K562 (cell line): ENCODE measurements around the gene C4orf51. TPM values are rescaled to one million over a fixed set of nuclear protein-coding genes. Genes with fewer than 3 reads are reported as not detected.

ENCODE experiments used
- MTA3 ChIP-seq: fragments of 450-650 bp; formaldehyde crosslinking; IDR thresholded peaks from 2 replicates; pipeline ENCODE4 v1.6.1; 2017; ENCODE audit warnings: mild to moderate bottlenecking, borderline replicate concordance
- RERE ChIP-seq: sonication (generic); formaldehyde crosslinking; IDR thresholded peaks from 2 replicates; pipeline ENCODE4 v1.8.0; 2023; ENCODE audit warnings: missing genetic modification reagents, mild to moderate bottlenecking, borderline replicate concordance
- SPI1 ChIP-seq: IDR thresholded peaks from 2 replicates; pipeline ENCODE4 v1.6.1; 2011; ENCODE audit warnings: low read depth, low read length, control low read depth, borderline replicate concordance
- STAT6 ChIP-seq: sonication (generic); formaldehyde crosslinking; IDR thresholded peaks from 2 replicates; pipeline ENCODE4 v1.8.1; 2023; ENCODE audit warnings: mild to moderate bottlenecking, missing genetic modification reagents
- ZNF121 ChIP-seq: sonication (generic); formaldehyde crosslinking; conservative IDR thresholded peaks from 2 replicates; pipeline ENCODE4 v1.8.0; 2022; ENCODE audit warnings: missing genetic modification reagents
- ZNF668 ChIP-seq: fragments of 250-450 bp; sonication (Bioruptor Pico); IDR thresholded peaks from 2 replicates; pipeline ENCODE4 v1.8.0; 2022; ENCODE audit warnings: mild to moderate bottlenecking, inconsistent platforms
- ZNF79 ChIP-seq: fragments of 250-450 bp; sonication (Bioruptor Pico); IDR thresholded peaks from 2 replicates; pipeline ENCODE4 v1.4.0; 2020; ENCODE audit warnings: low read depth, mild to moderate bottlenecking, moderate library complexity
- polyA plus RNA-seq, 8 experiments: library from polyadenylated mRNA; depleted of rRNA in 4 of 8; stranded (reverse) in 5 of 8; unstranded in 3 of 8; fragments of >200 nt; fragmentation: Nextera tagmentation in 2 of 8; fragmentation: Illumina TruSeq in 1 of 8; extraction: Ambion mirVana in 2 of 8; extraction: Trizol in 1 of 8; gene quantifications; 2 replicates each; pipeline versions ENCODE4 v1.2.1 to v1.2.3, GENCODE V29; 2011 to 2014; ENCODE audit warnings: inconsistent platforms in 1 of 8, missing spikeins in 1 of 8
- total RNA-seq, 7 experiments: library from RNA; depleted of rRNA in 6 of 7; stranded (reverse); fragments of >200 nt in 6 of 7; fragmentation: Illumina TruSeq in 2 of 7; extraction: Trizol in 2 of 7; gene quantifications; 2 replicates each; pipeline versions ENCODE4 v1.2.1 to v1.2.3, GENCODE V29; 2011 to 2021; ENCODE audit warnings: low replicate concordance in 1 of 7
- TF ChIP-seq, protein P1 (sequence below): fragments of 450-650 bp; formaldehyde crosslinking; IDR thresholded peaks from 2 replicates; pipeline ENCODE4 v1.4.0; 2020; ENCODE audit warnings: mild to moderate bottlenecking, moderate library complexity

Gene C4orf51
- total and polyA plus RNA-seq, 9 of the 15 experiments (the other 6 are each of a cell fraction or from before 2014, with no cell fraction given): not detected

- TF ChIP-seq, protein P1, sequence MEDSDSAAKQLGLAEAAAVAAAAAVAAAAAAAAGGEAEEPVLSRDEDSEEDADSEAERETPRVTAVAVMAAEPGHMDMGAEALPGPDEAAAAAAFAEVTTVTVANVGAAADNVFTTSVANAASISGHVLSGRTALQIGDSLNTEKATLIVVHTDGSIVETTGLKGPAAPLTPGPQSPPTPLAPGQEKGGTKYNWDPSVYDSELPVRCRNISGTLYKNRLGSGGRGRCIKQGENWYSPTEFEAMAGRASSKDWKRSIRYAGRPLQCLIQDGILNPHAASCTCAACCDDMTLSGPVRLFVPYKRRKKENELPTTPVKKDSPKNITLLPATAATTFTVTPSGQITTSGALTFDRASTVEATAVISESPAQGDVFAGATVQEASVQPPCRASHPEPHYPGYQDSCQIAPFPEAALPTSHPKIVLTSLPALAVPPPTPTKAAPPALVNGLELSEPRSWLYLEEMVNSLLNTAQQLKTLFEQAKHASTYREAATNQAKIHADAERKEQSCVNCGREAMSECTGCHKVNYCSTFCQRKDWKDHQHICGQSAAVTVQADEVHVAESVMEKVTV (CRISPR knock-in tag): no peak
- no peak for TF ChIP-seq SPI1
- no peak for TF ChIP-seq ZNF79
- no peak for TF ChIP-seq STAT6 (CRISPR knock-in tag)
- no peak for TF ChIP-seq MTA3
- TF ChIP-seq RERE (CRISPR knock-in tag): no peak
- no peak for TF ChIP-seq ZNF121 (CRISPR knock-in tag)
- TF ChIP-seq ZNF668: no peak
- TF ChIP-seq, all 486 proteins: peak for 0
Measured at GRCh38 chr4:145680902-145681301, 956 bp downstream of the C4orf51 start (continued).
